Ovary (tissue), 3 donors: ENCODE data around the gene SRMS.

ENCODE experiments used
- CTCF ChIP-seq, 3 donors: fragments of 450-650 bp in 2 of 3; fragments of 200-600 bp in 1 of 3; IDR thresholded peaks; one replicate each; pipeline versions ENCODE4 v1.5.1 to v1.8.0; 2016 to 2022; ENCODE audit warnings: antibody characterized with exemption in 3 of 3, mild to moderate bottlenecking in 1 of 3
- POLR2A ChIP-seq: fragments of 450-650 bp; IDR thresholded peaks from one replicate; pipeline ENCODE4 v1.6.1; 2017; ENCODE audit warnings: antibody characterized with exemption, mild to moderate bottlenecking, moderate library complexity
- donor health status: DM: no; HTN: no; CAD: no.

GRCh38 chr20:63505281-63505680, 42.3 kb downstream of the SRMS start:
- TF ChIP-seq CTCF (IDR thresholded peaks at IDR 0.05): no peak
- TF ChIP-seq POLR2A: no peak
